Measurements from ENCODE around the gene FBXO40.
"Not testable (repeated sequence)": the region's sequence is repeated elsewhere in the genome, so short reads cannot be mapped to it uniquely, and the experiment has no call there.

The FBXO40 gene

GRCh38 chr3:121581691-121582090, 11.5 kb upstream of the FBXO40 start:
- H3K27ac ChIP-seq = no peak overlapping the region
- intact Hi-C loops (cut with DNase I; ENCODE audit: low total_unique reads) = loop anchor here (2.0 kb wide), 1 partner anchor 77 kb away; no protein-coding TSS in a partner anchor
- no peak for DNase-seq
- H3K27me3 ChIP-seq = no peaks in the 10 kb centered on the region
- H3K4me3 ChIP-seq = no peak overlapping the region
- H3K4me1 ChIP-seq = no peaks in the 10 kb centered on the region
- H3K36me3 ChIP-seq = no peaks in the 10 kb centered on the region
- no peaks in the 10 kb centered on the region for H3K9me3 ChIP-seq
- TF ChIP-seq CTCF (IDR thresholded peaks at IDR 0.05) = no peak

- Histone ChIP-seq H3K9me3 (no peaks in the 10 kb centered on the region), H3K4me3 (no peak overlapping the region), H3K4me1 (no peaks in the 10 kb centered on the region), H3K36me3 (no peaks in the 10 kb centered on the region), H3K27ac (no peak overlapping the region), H3K27me3 (no peaks in the 10 kb centered on the region)
- no peak for TF ChIP-seq CTCF (IDR thresholded peaks at IDR 0.05)
- intact Hi-C loops (cut with DNase I; ENCODE audit: low total_unique reads) = no loop called here
- no peak for DNase-seq
Observed at GRCh38 chr3:121584418-121584817, 8.8 kb upstream of the FBXO40 start.

- H3K27me3 ChIP-seq; H3K9me3 ChIP-seq; H3K36me3 ChIP-seq; H3K4me3 ChIP-seq; intact Hi-C loops (cut with DNase I; ENCODE audit: low total_unique reads); DNase-seq: not testable (repeated sequence)
- Histone ChIP-seq H3K4me1 (peaks cover 0 to 30% (median 7%) of the 10 kb centered on the region in 4 donors), H3K27ac (peak overlapping the region; percentile 39 to 42)
Observed at GRCh38 chr3:121593806-121594205, 627 bp downstream of the FBXO40 start.

DNA sequence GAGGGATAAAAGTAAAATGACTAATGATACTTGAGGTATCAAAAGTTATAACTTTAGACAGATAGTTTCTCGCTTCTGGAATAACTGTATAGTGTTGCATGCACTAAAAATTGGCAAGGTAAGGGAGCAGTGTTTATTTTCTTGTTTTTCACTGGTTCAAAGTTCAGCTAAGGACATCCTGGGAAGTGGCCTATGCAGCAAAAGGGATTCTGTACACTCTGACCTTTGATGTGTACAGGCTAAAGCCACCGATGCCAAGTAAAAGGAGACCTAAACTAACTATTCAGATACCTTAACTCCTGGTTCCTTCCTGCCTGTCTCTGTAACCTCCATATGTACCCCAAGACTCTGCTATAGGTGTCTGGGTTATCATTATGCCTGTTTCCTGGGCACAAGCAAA, 1.7 kb downstream of the FBXO40 start:
- Histone ChIP-seq H3K4me3 (no peak overlapping the region), H3K36me3 (no peaks in the 10 kb centered on the region), H3K27ac (no peak overlapping the region), H3K9me3 (no peaks in the 10 kb centered on the region), H3K4me1 (peaks cover 0 to 30% (median 7%) of the 10 kb centered on the region in 4 donors), H3K27me3 (no peaks in the 10 kb centered on the region)
- no peak for DNase-seq
- intact Hi-C loops (cut with DNase I; ENCODE audit: low total_unique reads) = no loop called here
- TF ChIP-seq CTCF (IDR thresholded peaks at IDR 0.05) = no peak

DNA sequence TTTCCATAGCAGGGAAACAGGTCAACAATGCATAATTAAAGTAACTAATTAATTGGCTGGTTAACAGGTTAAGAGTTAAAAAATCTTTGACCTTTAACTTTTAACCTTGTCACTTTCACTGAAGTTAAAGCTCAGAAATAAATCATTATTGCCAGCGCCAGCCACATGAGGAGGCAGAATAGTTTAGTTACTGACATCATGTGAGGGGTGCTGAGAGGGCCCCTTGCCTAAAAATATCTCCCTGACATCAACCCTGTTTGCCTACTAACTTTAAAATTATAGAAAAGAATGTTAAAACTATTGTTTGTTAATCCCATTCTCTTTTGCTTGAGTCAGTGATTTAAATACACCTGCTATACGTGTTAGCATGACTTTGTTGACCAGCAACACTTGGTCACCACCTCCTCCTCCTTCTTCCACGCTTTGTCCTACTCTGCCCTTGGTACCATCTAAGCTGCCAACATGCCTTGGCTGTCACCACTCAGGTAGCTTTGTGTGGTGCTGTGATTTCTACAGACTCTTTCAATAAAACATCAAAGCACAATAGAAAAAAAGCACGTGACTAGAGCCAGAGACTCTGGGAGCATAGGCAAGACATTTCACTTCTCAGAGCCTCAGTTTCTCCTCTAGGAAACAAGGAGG, 2.7 kb downstream of the FBXO40 start:
- Histone ChIP-seq H3K9me3 (no peaks in the 10 kb centered on the region), H3K4me3 (no peak overlapping the region), H3K27me3 (no peaks in the 10 kb centered on the region), H3K36me3 (no peaks in the 10 kb centered on the region), H3K27ac (no peak overlapping the region), H3K4me1 (peaks cover 0 to 29% (median 7%) of the 10 kb centered on the region in 4 donors)
- intact Hi-C loops (cut with DNase I; ENCODE audit: low total_unique reads) = no loop called here
- TF ChIP-seq CTCF (IDR thresholded peaks at IDR 0.05) = no peak
- no peak for DNase-seq

DNA sequence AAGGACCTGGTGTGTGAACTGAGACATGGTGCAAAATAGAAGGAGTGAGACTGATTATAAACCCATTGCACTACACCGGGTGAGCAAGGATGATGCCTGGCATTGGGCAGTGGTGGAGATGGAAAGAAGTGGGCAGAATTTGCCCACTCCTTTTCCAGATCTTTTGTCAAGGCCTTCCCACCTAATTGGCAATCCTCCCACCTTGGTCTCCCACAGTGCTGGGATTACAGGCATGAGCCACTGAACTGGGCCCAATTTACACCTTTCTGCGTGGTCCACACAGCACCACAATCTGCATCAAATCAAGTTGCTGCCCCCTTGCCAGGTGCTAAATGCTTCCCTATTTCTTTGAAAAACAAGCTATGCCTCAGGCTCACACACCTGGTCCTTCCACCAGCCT, 5.4 kb downstream of the FBXO40 start:
- Histone ChIP-seq H3K9me3 (no peaks in the 10 kb centered on the region), H3K27ac (no peak overlapping the region), H3K36me3 (no peaks in the 10 kb centered on the region), H3K4me3 (no peak overlapping the region), H3K27me3 (no peaks in the 10 kb centered on the region), H3K4me1 (peaks cover 0 to 2% (median under 1%) of the 10 kb centered on the region in 4 donors)
- no peak for DNase-seq
- TF ChIP-seq CTCF (IDR thresholded peaks at IDR 0.05) = no peak
- intact Hi-C loops (cut with DNase I; ENCODE audit: low total_unique reads) = no loop called here

- H3K36me3 ChIP-seq; H3K27ac ChIP-seq; H3K4me3 ChIP-seq; intact Hi-C loops (cut with DNase I; ENCODE audit: low total_unique reads); DNase-seq; H3K9me3 ChIP-seq; H3K4me1 ChIP-seq; H3K27me3 ChIP-seq: not testable (repeated sequence)
Observed at GRCh38 chr3:121599900-121600299, 6.7 kb downstream of the FBXO40 start.
